Ishikawa (cell line): Measurements from ENCODE around the gene WEE2.

Experiments used
- CEBPB ChIP-seq: IDR thresholded peaks from 2 replicates; pipeline ENCODE4 v1.6.1; 2012
- CREB1 ChIP-seq: IDR thresholded peaks from 2 replicates; pipeline ENCODE4 v1.6.1; 2012; ENCODE audit warnings: low read depth
- EGR1 ChIP-seq: IDR thresholded peaks from 2 replicates; pipeline ENCODE4 v1.6.1; 2012
- EP300 ChIP-seq: IDR thresholded peaks from 2 replicates; pipeline ENCODE4 v1.6.1; 2012; ENCODE audit warnings: borderline replicate concordance
- FOXM1 ChIP-seq: IDR thresholded peaks from 2 replicates; pipeline ENCODE4 v1.6.1; 2012; ENCODE audit warnings: low read depth, borderline replicate concordance
- MAX ChIP-seq: IDR thresholded peaks from 2 replicates; pipeline ENCODE4 v1.6.1; 2012
- NFIC ChIP-seq: IDR thresholded peaks from 2 replicates; pipeline ENCODE4 v1.6.1; 2012
- RAD21 ChIP-seq: IDR thresholded peaks from 2 replicates; pipeline ENCODE4 v1.6.1; 2012; ENCODE audit warnings: low read depth
- REST ChIP-seq: IDR thresholded peaks from 2 replicates; pipeline ENCODE4 v1.6.1; 2012; ENCODE audit warnings: low read depth, mild to moderate bottlenecking
- TAF1 ChIP-seq: IDR thresholded peaks from 2 replicates; pipeline ENCODE4 v1.6.1; 2012; ENCODE audit warnings: low read depth, mild to moderate bottlenecking
- ZBTB7A ChIP-seq: IDR thresholded peaks from 2 replicates; pipeline ENCODE4 v1.6.1; 2012; ENCODE audit warnings: low read depth

- TF ChIP-seq MAX (no peak), CEBPB (no peak), ZBTB7A (no peak), RAD21 (no peak), TAF1 (no peak), FOXM1 (no peak), CREB1 (no peak), NFIC (no peak), REST (no peak), EGR1 (no peak), EP300 (no peak)
Measured at GRCh38 chr7:141702892-141703291, 5.3 kb upstream of the WEE2 start.
